ENCODE measurements around the gene CENPQ. TPM values are rescaled to one million over a fixed set of nuclear protein-coding genes. Genes with fewer than 3 reads are reported as not detected.

Gene CENPQ
- total RNA-seq, 1 donor from 2014 or later: 48.8 TPM

GRCh38 chr6:49454787-49455709 lies 8.1 kb upstream of the CENPQ start:
- no peak for TF ChIP-seq CTCF (IDR thresholded peaks at IDR 0.05)
- TF ChIP-seq EZH2 (IDR thresholded peaks at IDR 0.05): no peak
- TF ChIP-seq EZH2phosphoT487 (IDR thresholded peaks at IDR 0.05): no peak
- H3K4me1 Mint-ChIP-seq: no peaks in the 10 kb centered on the region
- no peak overlapping the region for H3K27ac ChIP-seq
- peaks cover under 1% of the 10 kb centered on the region for H3K79me2 ChIP-seq (ENCODE audit: low read depth)
- H3K27ac Mint-ChIP-seq: no peak overlapping the region
- no peak for DNase-seq (ENCODE audit: low spot score)
- no peak overlapping the region for H3K4me2 ChIP-seq
- no peak overlapping the region for H3K4me3 ChIP-seq
- H3K9ac ChIP-seq: no peak overlapping the region
- H3K4me3 Mint-ChIP-seq: no peak overlapping the region
- no peaks in the 10 kb centered on the region for H3F3A ChIP-seq (ENCODE audit: low read depth)
- H3K4me1 ChIP-seq: no peaks in the 10 kb centered on the region
- no peaks in the 10 kb centered on the region for H3K27me3 Mint-ChIP-seq (ENCODE audit: insufficient read depth, low read depth)
- no peaks in the 10 kb centered on the region for H3K36me3 ChIP-seq
- H2AFZ ChIP-seq (replicated peaks): no peak overlapping the region
- no peaks in the 10 kb centered on the region for H4K20me1 ChIP-seq (ENCODE audit: low read depth)
- no peaks in the 10 kb centered on the region for H3K36me3 Mint-ChIP-seq
- no peaks in the 10 kb centered on the region for H3K27me3 ChIP-seq
- H3K9me3 Mint-ChIP-seq: no peaks in the 10 kb centered on the region
- H3K9me3 ChIP-seq (ENCODE audit: low read depth): no peaks in the 10 kb centered on the region

- Histone ChIP-seq H3K36me3 (no peaks in the 10 kb centered on the region), H3K9me3 (ENCODE audit: low read depth) (no peaks in the 10 kb centered on the region), H4K20me1 (ENCODE audit: low read depth) (no peaks in the 10 kb centered on the region), H3K4me3 (no peak overlapping the region), H3K27ac (no peak overlapping the region), H3K79me2 (ENCODE audit: low read depth) (peaks cover 28% of the 10 kb centered on the region), H3K9ac (no peak overlapping the region), H3F3A (ENCODE audit: low read depth) (no peaks in the 10 kb centered on the region), H2AFZ (replicated peaks) (no peak overlapping the region), H3K4me2 (no peak overlapping the region), H3K4me1 (peaks cover 7% of the 10 kb centered on the region), H3K27me3 (no peaks in the 10 kb centered on the region)
- no peak overlapping the region for H3K27ac Mint-ChIP-seq
- no peak for DNase-seq (ENCODE audit: low spot score)
- no peaks in the 10 kb centered on the region for H3K27me3 Mint-ChIP-seq (ENCODE audit: insufficient read depth, low read depth)
- no peaks in the 10 kb centered on the region for H3K9me3 Mint-ChIP-seq
- no peaks in the 10 kb centered on the region for H3K36me3 Mint-ChIP-seq
- H3K4me1 Mint-ChIP-seq: peaks cover 14% of the 10 kb centered on the region
- H3K4me3 Mint-ChIP-seq: no peak overlapping the region
- TF ChIP-seq CTCF (IDR thresholded peaks at IDR 0.05) (no peak), EZH2 (IDR thresholded peaks at IDR 0.05) (no peak), EZH2phosphoT487 (IDR thresholded peaks at IDR 0.05) (no peak)
Observed at GRCh38 chr6:49457771-49458170, 5.4 kb upstream of the CENPQ start.

GRCh38 chr6:49462071-49462470 lies 1.1 kb upstream of the CENPQ start:
- H3K4me1 Mint-ChIP-seq: peaks cover 23% of the 10 kb centered on the region
- Histone ChIP-seq H2AFZ (replicated peaks) (no peak overlapping the region), H4K20me1 (ENCODE audit: low read depth) (no peaks in the 10 kb centered on the region), H3K27me3 (no peaks in the 10 kb centered on the region), H3K79me2 (ENCODE audit: low read depth) (peaks cover 69% of the 10 kb centered on the region), H3K27ac (no peak overlapping the region), H3K4me3 (peak overlapping the region; percentile 95), H3K4me2 (peak overlapping the region; percentile 97), H3K4me1 (peaks cover 19% of the 10 kb centered on the region), H3F3A (ENCODE audit: low read depth) (no peaks in the 10 kb centered on the region), H3K36me3 (no peaks in the 10 kb centered on the region), H3K9ac (peak overlapping the region; percentile 89), H3K9me3 (ENCODE audit: low read depth) (no peaks in the 10 kb centered on the region)
- no peaks in the 10 kb centered on the region for H3K27me3 Mint-ChIP-seq (ENCODE audit: insufficient read depth, low read depth)
- TF ChIP-seq CTCF (IDR thresholded peaks at IDR 0.05): no peak
- DNase-seq (ENCODE audit: low spot score): no peak
- no peaks in the 10 kb centered on the region for H3K36me3 Mint-ChIP-seq
- H3K4me3 Mint-ChIP-seq: peak overlapping the region; percentile 96
- H3K27ac Mint-ChIP-seq: no peak overlapping the region
- no peaks in the 10 kb centered on the region for H3K9me3 Mint-ChIP-seq
